K562 (cell line): ENCODE results near the gene CISD2. TPM values are rescaled to one million over a fixed set of nuclear protein-coding genes. Genes with fewer than 3 reads are reported as not detected.

ENCODE experiments used
- BCOR ChIP-seq: fragments of 450-650 bp; IDR thresholded peaks from 2 replicates; pipeline ENCODE4 v1.6.1; 2016
- DACH1 ChIP-seq: fragments of 450-650 bp; IDR thresholded peaks from 2 replicates; pipeline ENCODE4 v1.6.1; 2018; ENCODE audit not compliant: partially characterized antibody
- FOXK2 ChIP-seq, 2 experiments: fragments of 450-650 bp; IDR thresholded peaks in 1 of 2; conservative IDR thresholded peaks in 1 of 2; 2 replicates each; pipeline ENCODE4 v1.6.1; 2016; ENCODE audit warnings: low read depth in 2 of 2, mild to moderate bottlenecking in 1 of 2
- JUND ChIP-seq, 2 experiments: IDR thresholded peaks; 2 replicates in 1 of 2; 3 replicates in 1 of 2; pipeline ENCODE4 v1.6.1; 2011; ENCODE audit warnings: borderline replicate concordance in 2 of 2, low read depth in 2 of 2, low read length in 2 of 2, improper control_type of control experiment in 1 of 2, missing biosample characterization in 1 of 2, missing genetic modification characterization in 1 of 2, missing genetic modification reagents in 1 of 2
- MCM2 ChIP-seq: fragments of 450-650 bp; IDR thresholded peaks from 2 replicates; pipeline ENCODE4 v1.6.1; 2017; ENCODE audit warnings: low read depth, mild to moderate bottlenecking
- RB1 ChIP-seq: fragments of 450-650 bp; IDR thresholded peaks from 2 replicates; pipeline ENCODE4 v1.6.1; 2017; ENCODE audit warnings: low read depth, mild to moderate bottlenecking
- SRSF1 ChIP-seq: fragments of 200-400 bp; formaldehyde crosslinking; IDR thresholded peaks from 2 replicates; pipeline ENCODE4 v1.6.1; 2017; ENCODE audit warnings: mild to moderate bottlenecking, low read depth, low read length, moderate library complexity
- ZBTB1 ChIP-seq: sonication (generic); formaldehyde crosslinking; IDR thresholded peaks from 2 replicates; pipeline ENCODE4 v1.8.1; 2023; ENCODE audit warnings: missing genetic modification reagents, low read depth, mild to moderate bottlenecking, borderline replicate concordance
- ZC3H11A ChIP-seq: IDR thresholded peaks from 2 replicates; pipeline ENCODE4 v1.6.1; 2012; ENCODE audit warnings: low read depth, low read length, improper control_type of control experiment
- ZNF12 ChIP-seq: sonication (generic); formaldehyde crosslinking; IDR thresholded peaks from 2 replicates; pipeline ENCODE4 v1.4.0; 2020; ENCODE audit warnings: mild to moderate bottlenecking, missing genetic modification reagents
- ZNF197 ChIP-seq: fragments of 200-800 bp; sonication (Bioruptor generic); IDR thresholded peaks from 2 replicates; pipeline ENCODE4 v1.6.1; 2016; ENCODE audit warnings: low read depth, missing genetic modification characterization, missing compliant biosample characterization
- ZNF217 ChIP-seq: sonication (generic); formaldehyde crosslinking; IDR thresholded peaks from 2 replicates; pipeline ENCODE4 v1.8.0; 2022; ENCODE audit warnings: mild to moderate bottlenecking, missing genetic modification reagents
- polyA plus RNA-seq, 8 experiments: library from polyadenylated mRNA; depleted of rRNA in 4 of 8; stranded (reverse) in 5 of 8; unstranded in 3 of 8; fragments of >200 nt; fragmentation: Nextera tagmentation in 2 of 8; fragmentation: Illumina TruSeq in 1 of 8; extraction: Ambion mirVana in 2 of 8; extraction: Trizol in 1 of 8; gene quantifications; 2 replicates each; pipeline versions ENCODE4 v1.2.1 to v1.2.3, GENCODE V29; 2011 to 2014; ENCODE audit warnings: inconsistent platforms in 1 of 8, missing spikeins in 1 of 8
- total RNA-seq, 7 experiments: library from RNA; depleted of rRNA in 6 of 7; stranded (reverse); fragments of >200 nt in 6 of 7; fragmentation: Illumina TruSeq in 2 of 7; extraction: Trizol in 2 of 7; gene quantifications; 2 replicates each; pipeline versions ENCODE4 v1.2.1 to v1.2.3, GENCODE V29; 2011 to 2021; ENCODE audit warnings: low replicate concordance in 1 of 7
- TF ChIP-seq, protein P1 (sequence below): fragments of 250-450 bp; sonication (Bioruptor Pico); IDR thresholded peaks from 2 replicates; pipeline ENCODE4 v1.4.0; 2020
- TF ChIP-seq, protein P2 (sequence below): fragments of 450-650 bp; IDR thresholded peaks from 2 replicates; pipeline ENCODE4 v1.7.0; 2016; ENCODE audit warnings: borderline replicate concordance
- TF ChIP-seq, protein P3 (sequence below): fragments of 250-450 bp; sonication (Bioruptor Pico); IDR thresholded peaks from 2 replicates; pipeline ENCODE4 v1.8.0; 2021; ENCODE audit warnings: borderline replicate concordance, mild to moderate bottlenecking, moderate library complexity; ENCODE audit not compliant: poor library complexity, severe bottlenecking
- TF ChIP-seq, protein P4 (sequence below): fragments of 250-450 bp; sonication (Bioruptor Pico); IDR thresholded peaks from 2 replicates; pipeline ENCODE4 v1.8.0; 2021; ENCODE audit warnings: mild to moderate bottlenecking, moderate library complexity
- TF ChIP-seq, protein P5 (sequence below), 2 experiments: fragments of 450-650 bp; IDR thresholded peaks; 2 replicates each; pipeline ENCODE4 v1.6.1; 2018; ENCODE audit warnings: mild to moderate bottlenecking in 2 of 2, low read depth in 1 of 2; ENCODE audit not compliant: partially characterized antibody in 2 of 2

CISD2 gene
- total and polyA plus RNA-seq, 9 of the 15 experiments (the other 6 are each of a cell fraction or from before 2014, with no cell fraction given), result 37.8 to 91.4 (median 59.8) TPM

DNA sequence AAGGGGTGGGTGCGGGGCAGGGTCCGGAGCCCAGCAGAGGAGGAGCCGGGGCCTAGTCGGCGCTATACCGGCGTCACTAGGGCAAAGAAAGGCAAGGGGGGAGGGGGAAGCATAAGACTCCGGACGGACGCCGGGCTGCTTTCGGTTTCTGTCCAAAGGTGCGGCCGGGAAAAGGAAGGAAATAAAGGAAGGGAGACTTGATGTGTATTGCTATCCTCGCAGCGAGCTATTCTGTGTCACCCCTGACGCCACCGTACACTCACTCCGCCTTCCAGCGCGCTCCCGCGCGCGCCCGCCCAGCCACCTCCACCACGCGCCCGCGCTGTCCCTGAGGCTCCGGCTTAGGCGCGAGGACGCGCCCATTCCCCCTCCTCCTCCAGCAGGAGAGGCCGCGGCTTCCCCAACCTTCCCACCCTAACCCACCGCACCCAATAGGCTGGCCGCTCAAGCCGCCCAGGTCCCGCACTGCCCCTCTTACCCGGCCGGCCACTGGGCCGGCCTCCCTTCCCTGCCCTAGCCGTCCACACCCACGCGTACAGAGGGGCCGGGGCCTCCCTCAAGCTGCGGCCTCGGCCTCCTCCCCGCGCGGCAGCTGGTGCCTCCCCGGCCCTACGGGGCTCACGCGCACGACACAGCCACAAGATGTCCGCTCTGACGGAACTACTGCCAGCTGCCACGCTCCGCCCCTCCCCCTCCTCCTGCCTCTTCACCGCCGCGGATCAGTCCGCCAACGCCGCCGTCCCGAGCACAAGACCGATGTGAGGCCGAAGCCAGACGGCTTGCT is 41.7 kb upstream of the CISD2 start, which contains the start of gene UBE2D3 (continued):
- TF ChIP-seq, protein P1, sequence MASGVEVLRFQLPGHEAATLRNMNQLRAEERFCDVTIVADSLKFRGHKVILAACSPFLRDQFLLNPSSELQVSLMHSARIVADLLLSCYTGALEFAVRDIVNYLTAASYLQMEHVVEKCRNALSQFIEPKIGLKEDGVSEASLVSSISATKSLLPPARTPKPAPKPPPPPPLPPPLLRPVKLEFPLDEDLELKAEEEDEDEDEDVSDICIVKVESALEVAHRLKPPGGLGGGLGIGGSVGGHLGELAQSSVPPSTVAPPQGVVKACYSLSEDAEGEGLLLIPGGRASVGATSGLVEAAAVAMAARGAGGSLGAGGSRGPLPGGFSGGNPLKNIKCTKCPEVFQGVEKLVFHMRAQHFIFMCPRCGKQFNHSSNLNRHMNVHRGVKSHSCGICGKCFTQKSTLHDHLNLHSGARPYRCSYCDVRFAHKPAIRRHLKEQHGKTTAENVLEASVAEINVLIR (CRISPR knock-in tag), result peak; percentile 33; the same call in 1 of the 2 replicates
- TF ChIP-seq JUND (IDR thresholded peaks at IDR 0.05; ENCODE audit: borderline replicate concordance, low read depth, low read length) (peak; percentile 38), JUND (tag; IDR thresholded peaks at IDR 0.05; ENCODE audit: borderline replicate concordance, low read depth, low read length) (no peak; the same call in 2 of the 3 replicates), SRSF1 (no peak), MCM2 (no peak), ZNF217 (no peak), FOXK2 (conservative IDR thresholded peaks at IDR 0.05 in 1 of 2, IDR thresholded peaks at IDR 0.05 in 1 of 2; ENCODE audit: low read depth in 2 of 2) (peak in 1 of 2 experiments; percentile 53; a peak in 2 of 4 replicates), DACH1 (peak; percentile 78), BCOR (peak; percentile 80), ZNF12 (no peak; the same call in 1 of the 2 replicates), ZC3H11A (peak; percentile 84; the same call in 1 of the 2 replicates), RB1 (peak; percentile 33), ZNF197 (CRISPR knock-in tag) (peak; percentile 91), ZBTB1 (peak; percentile 81; the same call in 1 of the 2 replicates)
- TF ChIP-seq, protein P2, sequence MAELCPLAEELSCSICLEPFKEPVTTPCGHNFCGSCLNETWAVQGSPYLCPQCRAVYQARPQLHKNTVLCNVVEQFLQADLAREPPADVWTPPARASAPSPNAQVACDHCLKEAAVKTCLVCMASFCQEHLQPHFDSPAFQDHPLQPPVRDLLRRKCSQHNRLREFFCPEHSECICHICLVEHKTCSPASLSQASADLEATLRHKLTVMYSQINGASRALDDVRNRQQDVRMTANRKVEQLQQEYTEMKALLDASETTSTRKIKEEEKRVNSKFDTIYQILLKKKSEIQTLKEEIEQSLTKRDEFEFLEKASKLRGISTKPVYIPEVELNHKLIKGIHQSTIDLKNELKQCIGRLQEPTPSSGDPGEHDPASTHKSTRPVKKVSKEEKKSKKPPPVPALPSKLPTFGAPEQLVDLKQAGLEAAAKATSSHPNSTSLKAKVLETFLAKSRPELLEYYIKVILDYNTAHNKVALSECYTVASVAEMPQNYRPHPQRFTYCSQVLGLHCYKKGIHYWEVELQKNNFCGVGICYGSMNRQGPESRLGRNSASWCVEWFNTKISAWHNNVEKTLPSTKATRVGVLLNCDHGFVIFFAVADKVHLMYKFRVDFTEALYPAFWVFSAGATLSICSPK, result no peak
- TF ChIP-seq, protein P3, sequence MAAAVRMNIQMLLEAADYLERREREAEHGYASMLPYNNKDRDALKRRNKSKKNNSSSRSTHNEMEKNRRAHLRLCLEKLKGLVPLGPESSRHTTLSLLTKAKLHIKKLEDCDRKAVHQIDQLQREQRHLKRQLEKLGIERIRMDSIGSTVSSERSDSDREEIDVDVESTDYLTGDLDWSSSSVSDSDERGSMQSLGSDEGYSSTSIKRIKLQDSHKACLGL (CRISPR knock-in tag), result no peak
- TF ChIP-seq, protein P4, sequence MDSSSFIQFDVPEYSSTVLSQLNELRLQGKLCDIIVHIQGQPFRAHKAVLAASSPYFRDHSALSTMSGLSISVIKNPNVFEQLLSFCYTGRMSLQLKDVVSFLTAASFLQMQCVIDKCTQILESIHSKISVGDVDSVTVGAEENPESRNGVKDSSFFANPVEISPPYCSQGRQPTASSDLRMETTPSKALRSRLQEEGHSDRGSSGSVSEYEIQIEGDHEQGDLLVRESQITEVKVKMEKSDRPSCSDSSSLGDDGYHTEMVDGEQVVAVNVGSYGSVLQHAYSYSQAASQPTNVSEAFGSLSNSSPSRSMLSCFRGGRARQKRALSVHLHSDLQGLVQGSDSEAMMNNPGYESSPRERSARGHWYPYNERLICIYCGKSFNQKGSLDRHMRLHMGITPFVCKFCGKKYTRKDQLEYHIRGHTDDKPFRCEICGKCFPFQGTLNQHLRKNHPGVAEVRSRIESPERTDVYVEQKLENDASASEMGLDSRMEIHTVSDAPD, result no peak
- TF ChIP-seq, protein P5, sequence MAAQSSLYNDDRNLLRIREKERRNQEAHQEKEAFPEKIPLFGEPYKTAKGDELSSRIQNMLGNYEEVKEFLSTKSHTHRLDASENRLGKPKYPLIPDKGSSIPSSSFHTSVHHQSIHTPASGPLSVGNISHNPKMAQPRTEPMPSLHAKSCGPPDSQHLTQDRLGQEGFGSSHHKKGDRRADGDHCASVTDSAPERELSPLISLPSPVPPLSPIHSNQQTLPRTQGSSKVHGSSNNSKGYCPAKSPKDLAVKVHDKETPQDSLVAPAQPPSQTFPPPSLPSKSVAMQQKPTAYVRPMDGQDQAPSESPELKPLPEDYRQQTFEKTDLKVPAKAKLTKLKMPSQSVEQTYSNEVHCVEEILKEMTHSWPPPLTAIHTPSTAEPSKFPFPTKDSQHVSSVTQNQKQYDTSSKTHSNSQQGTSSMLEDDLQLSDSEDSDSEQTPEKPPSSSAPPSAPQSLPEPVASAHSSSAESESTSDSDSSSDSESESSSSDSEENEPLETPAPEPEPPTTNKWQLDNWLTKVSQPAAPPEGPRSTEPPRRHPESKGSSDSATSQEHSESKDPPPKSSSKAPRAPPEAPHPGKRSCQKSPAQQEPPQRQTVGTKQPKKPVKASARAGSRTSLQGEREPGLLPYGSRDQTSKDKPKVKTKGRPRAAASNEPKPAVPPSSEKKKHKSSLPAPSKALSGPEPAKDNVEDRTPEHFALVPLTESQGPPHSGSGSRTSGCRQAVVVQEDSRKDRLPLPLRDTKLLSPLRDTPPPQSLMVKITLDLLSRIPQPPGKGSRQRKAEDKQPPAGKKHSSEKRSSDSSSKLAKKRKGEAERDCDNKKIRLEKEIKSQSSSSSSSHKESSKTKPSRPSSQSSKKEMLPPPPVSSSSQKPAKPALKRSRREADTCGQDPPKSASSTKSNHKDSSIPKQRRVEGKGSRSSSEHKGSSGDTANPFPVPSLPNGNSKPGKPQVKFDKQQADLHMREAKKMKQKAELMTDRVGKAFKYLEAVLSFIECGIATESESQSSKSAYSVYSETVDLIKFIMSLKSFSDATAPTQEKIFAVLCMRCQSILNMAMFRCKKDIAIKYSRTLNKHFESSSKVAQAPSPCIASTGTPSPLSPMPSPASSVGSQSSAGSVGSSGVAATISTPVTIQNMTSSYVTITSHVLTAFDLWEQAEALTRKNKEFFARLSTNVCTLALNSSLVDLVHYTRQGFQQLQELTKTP (IDR thresholded peaks at IDR 0.05; ENCODE audit: low read depth in 1 of 2, partially characterized antibody in 2 of 2), result peak in 1 of 2 experiments; percentile 50
